ENCODE measurements around the gene CPTP. TPM values are rescaled to one million over a fixed set of nuclear protein-coding genes. Genes with fewer than 3 reads are reported as not detected.
A peak's percentile ranks its signal among the peaks of the same experiment; 100 is the strongest.

CPTP gene
- total and polyA plus RNA-seq, 2 of the 13 experiments (the other 11 are each of a cell fraction or from before 2014, with no cell fraction given), result 5.5 to 9.3 TPM

GRCh38 chr1:1374929-1375662 is 50.5 kb downstream of the CPTP start, which contains the start of gene AURKAIP1 (continued):
- TF ChIP-seq ZBTB26 (CRISPR knock-in tag; IDR thresholded peaks at IDR 0.05; ENCODE audit: borderline replicate concordance) (peak; percentile 80), TAF15 (IDR thresholded peaks at IDR 0.05; ENCODE audit: low read depth, low read length, poor library complexity, severe bottlenecking) (no peak), EHMT2 (IDR thresholded peaks at IDR 0.05; ENCODE audit: borderline replicate concordance, low read depth, low read length) (no peak), SNAI1 (CRISPR knock-in tag; IDR thresholded peaks at IDR 0.05; ENCODE audit: borderline replicate concordance) (no peak), TRIM22 (IDR thresholded peaks at IDR 0.05) (no peak), ZNF749 (CRISPR knock-in tag; IDR thresholded peaks at IDR 0.05; ENCODE audit: borderline replicate concordance) (no peak), SYNCRIP (IDR thresholded peaks at IDR 0.05; ENCODE audit: insufficient read depth, low read depth, low read length) (no peak), ZNF747 (CRISPR knock-in tag; IDR thresholded peaks at IDR 0.05; ENCODE audit: borderline replicate concordance) (peak; percentile 99), HIVEP1 (CRISPR knock-in tag; IDR thresholded peaks at IDR 0.05) (no peak), JDP2 (CRISPR knock-in tag; IDR thresholded peaks at IDR 0.05; ENCODE audit: borderline replicate concordance) (no peak), EP300 (IDR thresholded peaks at IDR 0.05; ENCODE audit: low read depth in 2 of 2, low read length in 2 of 2) (peak in 1 of 2 experiments; percentile 44; a peak in 2 of 4 replicates), EP300 (CRISPR knock-in tag; IDR thresholded peaks at IDR 0.05; ENCODE audit: borderline replicate concordance) (peak; percentile 57; the same call in 1 of the 2 replicates), E2F1 (CRISPR knock-in tag; IDR thresholded peaks at IDR 0.05) (peak; percentile 79), ZSCAN25 (CRISPR knock-in tag; IDR thresholded peaks at IDR 0.05) (peak; percentile 90), ZBTB37 (CRISPR knock-in tag; IDR thresholded peaks at IDR 0.05) (no peak), DNMT3B (CRISPR knock-in tag; conservative IDR thresholded peaks at IDR 0.05) (no peak; the same call in 1 of the 2 replicates), ZBTB4 (CRISPR knock-in tag; IDR thresholded peaks at IDR 0.05; ENCODE audit: borderline replicate concordance) (no peak)
